Activated CD4-positive, alpha-beta T cell treated with anti-CD3 and anti-CD28 coated beads for 24 hours (primary cell): ENCODE data around the gene NFRKB.

ENCODE experiments used
- DNase-seq, 2 donors: peaks; one replicate each; pipeline ENCODE4 v3.0.0-alpha.2; 2020; ENCODE audit warnings: low read depth in 2 of 2

Gene NFRKB

DNA sequence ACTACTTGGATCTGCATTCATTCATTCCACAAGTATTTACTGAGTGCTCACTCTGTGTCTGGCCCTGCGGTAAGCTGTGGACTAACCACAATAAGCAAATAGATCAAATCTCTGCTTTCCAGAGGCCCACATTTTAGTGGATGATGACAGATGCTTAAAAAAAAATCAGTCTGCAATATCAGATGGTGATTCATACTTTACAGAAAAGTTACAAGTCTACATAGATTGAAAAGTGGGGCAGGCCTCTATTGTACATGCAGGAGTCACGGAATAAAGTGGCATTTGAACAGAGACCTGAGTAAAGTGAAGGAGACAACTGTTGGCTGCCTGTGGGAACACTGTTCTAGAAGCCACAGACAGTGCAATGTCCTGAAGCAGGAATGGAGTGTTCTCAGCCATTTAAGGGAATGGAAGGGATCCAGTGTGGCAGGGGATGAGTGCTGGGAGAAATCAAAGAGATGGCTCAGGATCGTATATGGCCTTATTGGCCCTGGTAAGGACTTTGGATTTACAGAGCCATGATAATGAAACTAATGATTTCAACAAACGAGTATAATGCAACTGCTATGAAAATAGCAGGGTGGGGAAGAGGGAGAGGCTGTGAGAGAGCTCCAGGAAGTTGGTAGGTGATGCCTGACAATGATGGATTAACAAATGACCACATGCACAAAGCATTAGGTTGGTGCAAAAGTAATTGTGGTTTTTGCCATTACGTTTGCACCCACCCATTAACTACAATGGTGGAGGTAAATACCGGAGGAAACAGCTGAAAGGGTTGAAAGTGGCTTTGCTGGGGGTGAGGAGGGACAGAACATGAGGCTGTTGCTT is 48.7 kb downstream of the NFRKB start:
- DNase-seq: no peak
